PFSK-1 (cell line): ENCODE data around the gene RPP14.
A peak's percentile ranks its signal among the peaks of the same experiment; 100 is the strongest.

ENCODE experiments used
- FOXP2 ChIP-seq: optimal IDR thresholded peaks from 2 replicates; pipeline ENCODE3; 2011; ENCODE audit warnings: borderline replicate concordance, control low read depth, inconsistent platforms; ENCODE audit not compliant: insufficient read depth; ENCODE audit errors: extremely low read length, extremely low read depth
- POLR2AphosphoS5 ChIP-seq: IDR thresholded peaks from 2 replicates; pipeline ENCODE4 v1.6.1; 2012; ENCODE audit warnings: low read depth, mild to moderate bottlenecking, control low read depth, low read length, moderate library complexity
- REST ChIP-seq, 2 experiments: IDR thresholded peaks; 2 replicates each; pipeline versions ENCODE4 v1.6.1 to v1.8.0; 2011 to 2012; ENCODE audit warnings: low read depth in 2 of 2, low read length in 2 of 2, control low read depth in 1 of 2, inconsistent platforms in 1 of 2, mild to moderate bottlenecking in 1 of 2, moderate library complexity in 1 of 2; ENCODE audit not compliant: insufficient read depth in 1 of 2
- SIN3A ChIP-seq: IDR thresholded peaks from 2 replicates; pipeline ENCODE4 v1.6.1; 2012; ENCODE audit warnings: mild to moderate bottlenecking, low read length, moderate library complexity, borderline replicate concordance; ENCODE audit not compliant: insufficient read depth
- TAF1 ChIP-seq: IDR thresholded peaks from 2 replicates; pipeline ENCODE4 v1.6.1; 2012; ENCODE audit warnings: low read length, control low read depth, borderline replicate concordance; ENCODE audit not compliant: insufficient read depth

Gene RPP14

DNA sequence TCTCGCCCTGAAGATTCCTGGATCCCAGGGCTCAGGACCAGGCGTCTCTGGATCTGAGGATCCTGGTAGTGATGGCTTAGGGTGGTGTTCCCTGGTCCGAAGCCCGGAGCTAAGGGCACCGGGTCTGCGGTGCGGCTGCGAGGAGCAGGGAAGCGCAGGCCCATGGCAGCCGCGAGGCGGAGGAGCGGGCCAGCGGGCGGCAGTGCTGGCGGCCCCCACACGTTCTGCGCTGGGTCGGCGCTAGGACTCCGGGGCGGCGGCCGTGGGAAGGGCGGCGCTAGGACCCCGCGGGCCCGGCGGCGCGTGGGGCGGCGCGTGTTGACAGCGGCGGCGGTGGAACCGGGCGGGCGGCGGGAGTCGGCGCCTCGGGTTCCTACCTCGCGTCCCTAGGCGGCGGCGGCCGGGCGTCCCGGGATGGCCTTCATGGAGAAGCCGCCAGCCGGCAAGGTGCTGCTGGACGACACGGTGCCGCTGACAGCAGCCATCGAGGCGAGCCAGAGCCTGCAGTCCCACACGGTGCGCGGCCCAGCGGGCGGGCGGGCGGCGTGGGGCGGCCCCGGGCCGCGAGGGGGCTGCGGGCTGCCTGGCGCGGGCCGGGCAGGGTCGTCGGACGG, 26.6 kb downstream of the RPP14 start, which contains the start of gene PXK:
Gene PXK, plus strand, starts transcription at position 318 of the 614 bp plus-strand sequence. Its CDS starts 97 bp downstream, at position 415.
- no peak for TF ChIP-seq SIN3A
- TF ChIP-seq FOXP2 = peak; percentile 91
- no peak for TF ChIP-seq POLR2AphosphoS5

DNA sequence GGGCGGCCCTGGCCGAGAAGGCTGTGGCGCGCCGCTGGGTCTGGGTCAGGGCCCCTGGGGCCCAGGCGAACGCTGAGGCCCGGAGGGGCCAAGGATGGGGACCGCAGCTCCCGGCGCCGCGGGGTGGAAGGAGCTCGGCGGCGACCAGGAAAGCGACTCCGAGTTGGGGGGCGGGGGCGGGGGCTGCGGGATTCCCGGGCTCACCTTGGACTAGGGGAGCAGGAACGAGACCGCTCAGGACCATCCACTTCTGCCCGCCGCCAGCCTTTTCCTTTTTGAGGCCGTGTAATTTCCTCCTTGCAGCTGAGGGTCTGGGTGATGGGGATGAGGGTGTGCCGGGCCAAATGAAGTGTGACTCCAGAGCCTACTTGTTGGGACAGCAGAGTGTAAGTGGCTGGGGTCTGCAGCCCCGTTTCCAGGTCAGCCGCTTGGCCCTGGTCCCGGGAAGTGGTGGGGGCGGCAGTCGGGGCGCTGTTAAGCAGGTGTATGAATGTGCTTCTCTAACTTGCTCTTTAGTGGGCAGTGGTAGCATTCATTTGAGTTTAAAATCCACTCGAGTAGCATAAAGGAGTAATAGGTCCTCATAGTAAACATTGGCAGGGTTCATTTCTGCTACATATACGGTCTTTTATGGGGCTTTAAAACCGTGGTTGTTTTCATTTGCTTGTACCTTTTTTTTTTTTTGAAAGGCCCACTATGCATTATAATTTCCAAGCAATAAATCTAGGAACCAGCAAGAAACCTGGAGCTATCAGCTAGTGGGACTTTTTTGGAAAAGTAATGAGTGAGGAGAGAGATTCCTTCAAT, 27.4 kb downstream of the RPP14 start:
- TF ChIP-seq SIN3A (0 out of 2 replicates have a peak, but pooled peaks have one; percentile 8), TAF1 (no peak), FOXP2 (no peak)

- no peak for TF ChIP-seq SIN3A
- TF ChIP-seq REST (IDR thresholded peaks at IDR 0.05; ENCODE audit: insufficient read depth in 1 of 2, low read depth in 2 of 2, low read length in 2 of 2) = no peak
- no peak for TF ChIP-seq FOXP2
- TF ChIP-seq POLR2AphosphoS5 = no peak
- TF ChIP-seq TAF1 = no peak
Observed at GRCh38 chr3:58334013-58334321, 27.9 kb downstream of the RPP14 start.

GRCh38 chr3:58334506-58334884, 28.4 kb downstream of the RPP14 start:
- TF ChIP-seq POLR2AphosphoS5 (no peak), TAF1 (no peak), SIN3A (no peak), FOXP2 (no peak), REST (IDR thresholded peaks at IDR 0.05; ENCODE audit: insufficient read depth in 1 of 2, low read depth in 2 of 2, low read length in 2 of 2) (no peak)

GRCh38 chr3:58335652-58335947, 29.6 kb downstream of the RPP14 start:
- no peak for TF ChIP-seq FOXP2

DNA sequence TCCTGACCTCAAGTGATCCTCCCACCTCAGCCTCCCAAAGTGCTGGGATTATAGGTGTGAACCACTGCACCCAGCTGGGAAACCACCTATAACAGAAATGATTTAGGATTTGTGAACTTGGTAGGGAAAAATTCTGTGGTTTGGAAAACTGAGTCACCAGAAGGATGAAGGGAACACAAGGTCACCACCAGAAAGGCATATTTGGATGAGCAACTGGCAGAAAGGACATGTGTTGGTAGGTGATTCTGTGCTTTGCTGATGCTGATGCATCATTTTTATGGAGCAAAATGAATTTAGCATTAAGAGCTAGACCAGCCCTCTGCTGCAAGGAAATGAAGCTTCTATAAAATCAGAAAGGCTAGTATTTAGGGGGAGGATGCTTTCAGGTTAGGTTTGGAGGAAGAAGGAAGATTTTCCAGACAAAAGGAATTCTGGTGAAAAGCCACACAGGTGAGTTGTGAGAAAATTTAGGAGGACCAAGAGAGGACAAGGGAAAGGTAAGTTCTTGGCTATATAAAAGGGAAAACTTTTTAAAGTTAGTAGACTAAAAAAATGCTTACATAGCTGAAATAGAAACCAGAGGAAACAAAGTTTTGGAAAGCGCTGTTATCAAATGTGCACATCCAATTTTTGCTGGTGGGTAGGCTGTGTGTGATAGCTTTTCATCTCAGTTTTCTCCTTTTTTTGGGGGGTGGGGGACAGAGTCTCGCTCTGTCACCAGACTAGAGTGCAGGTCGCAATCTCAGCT, 30.3 kb downstream of the RPP14 start:
- no peak for TF ChIP-seq POLR2AphosphoS5
- no peak for TF ChIP-seq FOXP2
- no peak for TF ChIP-seq SIN3A
- no peak for TF ChIP-seq TAF1
- no peak for TF ChIP-seq REST (IDR thresholded peaks at IDR 0.05; ENCODE audit: insufficient read depth in 1 of 2, low read depth in 2 of 2, low read length in 2 of 2)
